ENCODE data around the gene TATDN2. TPM values are rescaled to one million over a fixed set of nuclear protein-coding genes. Genes with fewer than 3 reads are reported as not detected.

The TATDN2 gene
- total RNA-seq, 1 experiment from 2014 or later, result 14.1 TPM

DNA sequence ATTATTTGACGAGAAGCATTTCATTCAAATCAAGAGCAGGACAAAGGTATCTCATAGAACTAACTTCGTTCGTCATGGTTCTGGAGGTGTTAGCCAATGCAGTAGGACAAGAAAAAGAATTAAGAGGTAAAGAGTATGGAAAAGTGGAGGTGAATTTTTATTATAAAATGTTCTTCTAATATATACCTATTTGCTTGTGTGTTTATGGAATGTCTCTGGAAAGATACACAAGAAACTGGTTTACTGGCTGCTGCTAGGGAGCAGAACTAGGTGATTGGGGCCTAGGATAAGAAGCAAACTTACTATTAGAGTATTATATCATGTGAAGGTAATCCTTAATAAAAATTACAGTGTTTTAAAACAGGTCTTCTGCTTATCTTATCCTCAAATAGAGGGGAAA is 30.9 kb upstream of the TATDN2 start:
- no peak overlapping the region for H3K27ac ChIP-seq (ENCODE audit: low read length)
- H3K79me2 ChIP-seq (ENCODE audit: low read length), result no peaks in the 10 kb centered on the region
- no peak overlapping the region for H3K4me2 ChIP-seq (ENCODE audit: low read length)
- intact Hi-C loops (cut with micrococcal nuclease), result no loop called here
- ChIA-PET POLR2A (ENCODE audit: unreplicated experiment) (no interaction called here), CTCF (no interaction called here)
- no peak overlapping the region for H3K4me3 ChIP-seq (ENCODE audit: low read length)
- no peaks in the 10 kb centered on the region for H3K9me3 ChIP-seq (ENCODE audit: low read length)
- H3K4me1 ChIP-seq (ENCODE audit: insufficient read depth, low read length), result peaks cover 21% of the 10 kb centered on the region
- H3K36me3 ChIP-seq (ENCODE audit: low read depth, low read length), result no peaks in the 10 kb centered on the region; the same call in 1 of the 2 replicates
- H2AFZ ChIP-seq (ENCODE audit: low read length), result no peak overlapping the region
- H3K9ac ChIP-seq (ENCODE audit: low read length), result no peak overlapping the region
- ATAC-seq (no peak), DNase-seq (no peak)
- no peaks in the 10 kb centered on the region for H3F3A ChIP-seq (ENCODE audit: low read length, unreplicated experiment)
- BruUV-seq (replicated peaks), result no TSS peak
- no peaks in the 10 kb centered on the region for H4K20me1 ChIP-seq (ENCODE audit: low read length)
- TF ChIP-seq EZH2 (IDR thresholded peaks at IDR 0.05; ENCODE audit: low read length, unreplicated experiment) (no peak), EZH2phosphoT487 (IDR thresholded peaks at IDR 0.05; ENCODE audit: borderline replicate concordance, low read length) (no peak)
- TF ChIP-seq, protein P1, sequence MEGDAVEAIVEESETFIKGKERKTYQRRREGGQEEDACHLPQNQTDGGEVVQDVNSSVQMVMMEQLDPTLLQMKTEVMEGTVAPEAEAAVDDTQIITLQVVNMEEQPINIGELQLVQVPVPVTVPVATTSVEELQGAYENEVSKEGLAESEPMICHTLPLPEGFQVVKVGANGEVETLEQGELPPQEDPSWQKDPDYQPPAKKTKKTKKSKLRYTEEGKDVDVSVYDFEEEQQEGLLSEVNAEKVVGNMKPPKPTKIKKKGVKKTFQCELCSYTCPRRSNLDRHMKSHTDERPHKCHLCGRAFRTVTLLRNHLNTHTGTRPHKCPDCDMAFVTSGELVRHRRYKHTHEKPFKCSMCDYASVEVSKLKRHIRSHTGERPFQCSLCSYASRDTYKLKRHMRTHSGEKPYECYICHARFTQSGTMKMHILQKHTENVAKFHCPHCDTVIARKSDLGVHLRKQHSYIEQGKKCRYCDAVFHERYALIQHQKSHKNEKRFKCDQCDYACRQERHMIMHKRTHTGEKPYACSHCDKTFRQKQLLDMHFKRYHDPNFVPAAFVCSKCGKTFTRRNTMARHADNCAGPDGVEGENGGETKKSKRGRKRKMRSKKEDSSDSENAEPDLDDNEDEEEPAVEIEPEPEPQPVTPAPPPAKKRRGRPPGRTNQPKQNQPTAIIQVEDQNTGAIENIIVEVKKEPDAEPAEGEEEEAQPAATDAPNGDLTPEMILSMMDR (conservative IDR thresholded peaks at IDR 0.05; ENCODE audit: low read depth, low read length), result no peak
- no peaks in the 10 kb centered on the region for H3K27me3 ChIP-seq (ENCODE audit: low read length)
- no peaks in the 10 kb centered on the region for H3K9me2 ChIP-seq (replicated peaks; ENCODE audit: low read length)

- ChIA-PET CTCF (no interaction called here), POLR2A (ENCODE audit: unreplicated experiment) (no interaction called here)
- Histone ChIP-seq H3K4me3 (ENCODE audit: low read length) (no peak overlapping the region), H3K9ac (ENCODE audit: low read length) (no peak overlapping the region), H2AFZ (ENCODE audit: low read length) (no peak overlapping the region), H3K9me2 (replicated peaks; ENCODE audit: low read length) (no peaks in the 10 kb centered on the region), H3K4me1 (ENCODE audit: insufficient read depth, low read length) (peaks cover 32% of the 10 kb centered on the region), H4K20me1 (ENCODE audit: low read length) (no peaks in the 10 kb centered on the region), H3K9me3 (ENCODE audit: low read length) (no peaks in the 10 kb centered on the region), H3K27me3 (ENCODE audit: low read length) (no peaks in the 10 kb centered on the region), H3K79me2 (ENCODE audit: low read length) (no peaks in the 10 kb centered on the region), H3K36me3 (ENCODE audit: low read depth, low read length) (no peaks in the 10 kb centered on the region; the same call in 1 of the 2 replicates), H3K4me2 (ENCODE audit: low read length) (no peak overlapping the region), H3K27ac (ENCODE audit: low read length) (peak overlapping the region; percentile 86; the same call in 1 of the 2 replicates), H3F3A (ENCODE audit: low read length, unreplicated experiment) (no peaks in the 10 kb centered on the region)
- intact Hi-C loops (cut with micrococcal nuclease), result loop anchor here (10.0 kb wide), 1 partner anchor 265 kb away; the partner anchor contains the start of gene PRRT3
- BruUV-seq (replicated peaks), result no TSS peak
- TF ChIP-seq EZH2phosphoT487 (IDR thresholded peaks at IDR 0.05; ENCODE audit: borderline replicate concordance, low read length) (no peak), EZH2 (IDR thresholded peaks at IDR 0.05; ENCODE audit: low read length, unreplicated experiment) (no peak)
- TF ChIP-seq, protein P1 (conservative IDR thresholded peaks at IDR 0.05; ENCODE audit: low read depth, low read length), result no peak
- ATAC-seq, result no peak
- no peak for DNase-seq
Observed at GRCh38 chr3:10219737-10220136, 28.5 kb upstream of the TATDN2 start.

All from PC-3 (cell line).